ENCODE data around the gene EMP2. TPM values are rescaled to one million over a fixed set of nuclear protein-coding genes. Genes with fewer than 3 reads are reported as not detected.

EMP2 gene
- total and polyA plus RNA-seq, 2 experiments from 2014 or later: 29.1 to 93.4 TPM

- peak; percentile 25 for DNase-seq (ENCODE audit: low spot score)
- Histone ChIP-seq H3K9me3 (ENCODE audit: low read depth) (no peaks in the 10 kb centered on the region), H3K4me1 (ENCODE audit: insufficient read depth) (no peaks in the 10 kb centered on the region), H3K27ac (peak overlapping the region; percentile 97), H2AFZ (no peak overlapping the region), H3K79me2 (no peaks in the 10 kb centered on the region), H3K36me3 (replicated peaks; ENCODE audit: insufficient read depth, low read depth) (peaks cover 3% of the 10 kb centered on the region), H3K27me3 (no peaks in the 10 kb centered on the region), H3K9me2 (replicated peaks; ENCODE audit: insufficient read depth) (no peaks in the 10 kb centered on the region), H4K20me1 (ENCODE audit: insufficient read depth, poor library complexity, severe bottlenecking) (no peaks in the 10 kb centered on the region), H3K4me3 (no peak overlapping the region), H3K4me2 (no peak overlapping the region)
- TF ChIP-seq CTCF (IDR thresholded peaks at IDR 0.05; ENCODE audit: poor library complexity): no peak
- 86% methylated on average over 4 of the region's 4 CpGs for WGBS (ENCODE audit: low lambda C conversion rate, missing lambda C conversion rate)
Observed at GRCh38 chr16:10485159-10485558, 95.2 kb downstream of the EMP2 start.

GRCh38 chr16:10480151-10480550 is 100.2 kb downstream of the EMP2 start:
- no peak overlapping the region for H3K4me3 ChIP-seq
- H3K36me3 ChIP-seq (replicated peaks; ENCODE audit: insufficient read depth, low read depth): peaks cover 10% of the 10 kb centered on the region
- H2AFZ ChIP-seq: no peak overlapping the region
- no peak for TF ChIP-seq EZH2phosphoT487 (IDR thresholded peaks at IDR 0.05; ENCODE audit: low read depth, severe bottlenecking, unreplicated experiment)
- no peak for TF ChIP-seq EZH2 (IDR thresholded peaks at IDR 0.05; ENCODE audit: borderline replicate concordance)
- no peak for TF ChIP-seq CTCF (IDR thresholded peaks at IDR 0.05; ENCODE audit: poor library complexity)
- H3K4me1 ChIP-seq (ENCODE audit: insufficient read depth): no peaks in the 10 kb centered on the region
- no peaks in the 10 kb centered on the region for H3K9me2 ChIP-seq (replicated peaks; ENCODE audit: insufficient read depth)
- DNase-seq (ENCODE audit: low spot score): no peak
- no peaks in the 10 kb centered on the region for H3K9me3 ChIP-seq (ENCODE audit: low read depth)
- H3K27ac ChIP-seq: no peak overlapping the region
- no peak overlapping the region for H3K4me2 ChIP-seq
- H4K20me1 ChIP-seq (ENCODE audit: insufficient read depth, poor library complexity, severe bottlenecking): no peaks in the 10 kb centered on the region
- 80% methylated on average over 2 of the region's 2 CpGs for WGBS (ENCODE audit: low lambda C conversion rate, missing lambda C conversion rate)
- H3K27me3 ChIP-seq: no peaks in the 10 kb centered on the region
- H3K79me2 ChIP-seq: no peaks in the 10 kb centered on the region

Small RNAs within 50 kb of the gene (small RNA-seq; reads per million reads assigned to genes)
- not detected for gene RNU6-633P

Other genes starting within 250 kb of the EMP2 start
- gene ATF7IP2, start 194.5 kb downstream of the EMP2 start, total RNA-seq: 54.5 and 68.7 TPM in 2 replicates
- gene ATF7IP2, start 194.5 kb downstream of the EMP2 start, polyA plus RNA-seq: 49.1 and 58.3 TPM in 2 replicates
- not detected in 2 replicates for gene TEKT5, start 114.3 kb upstream of the EMP2 start, total RNA-seq
- gene TEKT5, start 114.3 kb upstream of the EMP2 start, polyA plus RNA-seq: not detected in 2 replicates
- gene NUBP1, start 163.2 kb upstream of the EMP2 start, total RNA-seq: 25.6 and 32.3 TPM in 2 replicates
- gene NUBP1, start 163.2 kb upstream of the EMP2 start, polyA plus RNA-seq: 31.7 and 38.8 TPM in 2 replicates
- gene TVP23A, start 238.2 kb upstream of the EMP2 start, total RNA-seq: 0.67 and 1.5 TPM in 2 replicates
- 1.1 and 1.5 TPM in 2 replicates for gene TVP23A, start 238.2 kb upstream of the EMP2 start, polyA plus RNA-seq